ENCODE results near the gene CCL3. TPM values are rescaled to one million over a fixed set of nuclear protein-coding genes. Genes with fewer than 3 reads are reported as not detected.
"Not testable (repeated sequence)": the region's sequence is repeated elsewhere in the genome, so short reads cannot be mapped to it uniquely, and the experiment has no call there.

CCL3 gene
- total RNA-seq, 1 experiment from 2014 or later: 1.1 TPM

GRCh38 chr17:36114971-36115648 is 25.2 kb upstream of the CCL3 start:
- H3K27ac ChIP-seq (ENCODE audit: low read length); H3K4me3 ChIP-seq (ENCODE audit: low read depth in 2 of 2, low read length in 2 of 2); H3K36me3 ChIP-seq (ENCODE audit: control insufficient read depth, insufficient read depth, low read length); CTCF ChIA-PET; intact Hi-C loops (cut with micrococcal nuclease; ENCODE audit: unreplicated experiment); ATAC-seq; BruUV-seq (replicated peaks); POLR2A ChIA-PET; H3K4me1 ChIP-seq (ENCODE audit: control insufficient read depth, insufficient read depth, low read length); H3K27me3 ChIP-seq (ENCODE audit: control insufficient read depth, insufficient read depth, low read length); in situ Hi-C loops (cut with HindIII; ENCODE audit: low pct_unique_long_range_greater_than_20kb, low sequenced_read_pairs); DNase-seq (ENCODE audit: low read depth, low spot score); H3K9me3 ChIP-seq (ENCODE audit: control insufficient read depth, insufficient read depth, low read depth, low read length): not testable (repeated sequence)

DNA sequence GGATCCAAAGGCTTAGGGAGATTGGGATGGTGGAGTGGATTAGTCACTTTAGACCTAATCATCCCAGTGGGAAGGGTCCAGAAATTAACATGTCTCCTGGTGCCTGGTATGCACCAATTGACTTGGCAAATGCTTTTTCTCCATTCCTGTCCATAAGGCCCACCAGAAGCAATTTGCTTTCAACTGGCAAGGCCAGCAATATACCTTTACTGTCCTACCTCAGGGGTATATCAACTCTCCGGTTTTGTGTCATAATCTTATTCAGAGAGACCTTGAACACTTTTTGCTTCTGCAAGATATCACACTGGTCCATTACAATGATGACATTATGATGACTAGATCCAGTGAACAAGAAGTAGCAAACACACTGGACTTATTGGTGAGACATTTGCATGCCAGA is 23.2 kb upstream of the CCL3 start:
- intact Hi-C loops (cut with micrococcal nuclease; ENCODE audit: unreplicated experiment); CTCF ChIA-PET; in situ Hi-C loops (cut with HindIII; ENCODE audit: low pct_unique_long_range_greater_than_20kb, low sequenced_read_pairs); H3K27me3 ChIP-seq (ENCODE audit: control insufficient read depth, insufficient read depth, low read length); H3K27ac ChIP-seq (ENCODE audit: low read length); DNase-seq (ENCODE audit: low read depth, low spot score); H3K9me3 ChIP-seq (ENCODE audit: control insufficient read depth, insufficient read depth, low read depth, low read length); H3K4me1 ChIP-seq (ENCODE audit: control insufficient read depth, insufficient read depth, low read length); ATAC-seq; H3K36me3 ChIP-seq (ENCODE audit: control insufficient read depth, insufficient read depth, low read length); H3K4me3 ChIP-seq (ENCODE audit: low read depth in 2 of 2, low read length in 2 of 2); BruUV-seq (replicated peaks); POLR2A ChIA-PET: not testable (repeated sequence)

- no TSS peak for BruUV-seq (replicated peaks)
- TF ChIP-seq SIN3A (IDR thresholded peaks at IDR 0.05; ENCODE audit: borderline replicate concordance, insufficient read depth, low read depth, low read length) (no peak), TCF7L2 (IDR thresholded peaks at IDR 0.05; ENCODE audit: low read depth, low read length) (no peak)
- TF ChIP-seq, protein P1, sequence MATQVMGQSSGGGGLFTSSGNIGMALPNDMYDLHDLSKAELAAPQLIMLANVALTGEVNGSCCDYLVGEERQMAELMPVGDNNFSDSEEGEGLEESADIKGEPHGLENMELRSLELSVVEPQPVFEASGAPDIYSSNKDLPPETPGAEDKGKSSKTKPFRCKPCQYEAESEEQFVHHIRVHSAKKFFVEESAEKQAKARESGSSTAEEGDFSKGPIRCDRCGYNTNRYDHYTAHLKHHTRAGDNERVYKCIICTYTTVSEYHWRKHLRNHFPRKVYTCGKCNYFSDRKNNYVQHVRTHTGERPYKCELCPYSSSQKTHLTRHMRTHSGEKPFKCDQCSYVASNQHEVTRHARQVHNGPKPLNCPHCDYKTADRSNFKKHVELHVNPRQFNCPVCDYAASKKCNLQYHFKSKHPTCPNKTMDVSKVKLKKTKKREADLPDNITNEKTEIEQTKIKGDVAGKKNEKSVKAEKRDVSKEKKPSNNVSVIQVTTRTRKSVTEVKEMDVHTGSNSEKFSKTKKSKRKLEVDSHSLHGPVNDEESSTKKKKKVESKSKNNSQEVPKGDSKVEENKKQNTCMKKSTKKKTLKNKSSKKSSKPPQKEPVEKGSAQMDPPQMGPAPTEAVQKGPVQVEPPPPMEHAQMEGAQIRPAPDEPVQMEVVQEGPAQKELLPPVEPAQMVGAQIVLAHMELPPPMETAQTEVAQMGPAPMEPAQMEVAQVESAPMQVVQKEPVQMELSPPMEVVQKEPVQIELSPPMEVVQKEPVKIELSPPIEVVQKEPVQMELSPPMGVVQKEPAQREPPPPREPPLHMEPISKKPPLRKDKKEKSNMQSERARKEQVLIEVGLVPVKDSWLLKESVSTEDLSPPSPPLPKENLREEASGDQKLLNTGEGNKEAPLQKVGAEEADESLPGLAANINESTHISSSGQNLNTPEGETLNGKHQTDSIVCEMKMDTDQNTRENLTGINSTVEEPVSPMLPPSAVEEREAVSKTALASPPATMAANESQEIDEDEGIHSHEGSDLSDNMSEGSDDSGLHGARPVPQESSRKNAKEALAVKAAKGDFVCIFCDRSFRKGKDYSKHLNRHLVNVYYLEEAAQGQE (IDR thresholded peaks at IDR 0.05; ENCODE audit: insufficient read depth in 1 of 2, low read depth in 2 of 2, low read length in 1 of 2): no peak
- Histone ChIP-seq H3K9me3 (ENCODE audit: control insufficient read depth, insufficient read depth, low read depth, low read length) (no peaks in the 10 kb centered on the region), H3K27me3 (ENCODE audit: control insufficient read depth, insufficient read depth, low read length) (no peaks in the 10 kb centered on the region), H3K36me3 (ENCODE audit: control insufficient read depth, insufficient read depth, low read length) (no peaks in the 10 kb centered on the region), H3K27ac (ENCODE audit: low read length) (no peak overlapping the region), H3K4me1 (ENCODE audit: control insufficient read depth, insufficient read depth, low read length) (no peaks in the 10 kb centered on the region), H3K4me3 (ENCODE audit: low read depth in 2 of 2, low read length in 2 of 2) (no peak overlapping the region)
- CTCF ChIA-PET: no interaction called here
- DNase-seq (ENCODE audit: low read depth, low spot score) (no peak), ATAC-seq (no peak)
- intact Hi-C loops (cut with micrococcal nuclease; ENCODE audit: unreplicated experiment) (no loop called here), in situ Hi-C loops (cut with HindIII; ENCODE audit: low pct_unique_long_range_greater_than_20kb, low sequenced_read_pairs) (no loop called here)
- POLR2A ChIA-PET: no interaction called here
Measured at GRCh38 chr17:36112572-36112971, 22.6 kb upstream of the CCL3 start.

DNA sequence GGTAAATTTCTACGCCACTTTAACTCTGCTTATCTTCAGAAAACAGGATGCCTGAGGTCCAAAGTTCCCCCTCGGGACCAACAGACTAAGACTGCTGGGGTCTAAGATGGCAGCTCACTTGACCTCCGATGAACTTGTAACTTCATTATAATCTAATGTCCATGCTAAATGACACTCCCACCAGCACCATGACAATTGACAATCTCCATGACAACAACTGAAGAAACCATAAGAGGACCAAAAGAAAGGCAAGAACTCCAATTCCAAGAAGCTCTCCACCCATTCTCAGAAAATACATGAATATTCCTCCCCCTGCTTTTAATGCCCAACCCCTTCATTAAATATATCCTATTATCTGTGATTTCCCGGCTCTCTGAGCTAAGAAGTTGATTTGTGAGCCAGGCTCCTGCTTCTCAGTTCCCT is 21.1 kb upstream of the CCL3 start:
- no peak overlapping the region for H3K4me3 ChIP-seq (ENCODE audit: low read depth in 2 of 2, low read length in 2 of 2)
- no peak for TF ChIP-seq CTCF (IDR thresholded peaks at IDR 0.05)
- no peak for TF ChIP-seq SIN3A (IDR thresholded peaks at IDR 0.05; ENCODE audit: borderline replicate concordance, insufficient read depth, low read depth, low read length)
- TF ChIP-seq, protein P1 (IDR thresholded peaks at IDR 0.05; ENCODE audit: insufficient read depth in 1 of 2, low read depth in 2 of 2, low read length in 1 of 2): no peak
- TF ChIP-seq POLR2AphosphoS5 (IDR thresholded peaks at IDR 0.05; ENCODE audit: low read depth, low read length): no peak
- no peak for TF ChIP-seq TCF7L2 (IDR thresholded peaks at IDR 0.05; ENCODE audit: low read depth, low read length)
- ChIA-PET POLR2A (interaction anchor here (0.6 kb wide), 1 partner anchor 180 kb away, joined by 3 read pairs; no protein-coding TSS in a partner anchor), CTCF (no interaction called here)
- no TSS peak for BruUV-seq (replicated peaks)
- no peaks in the 10 kb centered on the region for H3K36me3 ChIP-seq (ENCODE audit: control insufficient read depth, insufficient read depth, low read length)
- H3K4me1 ChIP-seq (ENCODE audit: control insufficient read depth, insufficient read depth, low read length): no peaks in the 10 kb centered on the region
- intact Hi-C loops (cut with micrococcal nuclease; ENCODE audit: unreplicated experiment) (no loop called here), in situ Hi-C loops (cut with HindIII; ENCODE audit: low pct_unique_long_range_greater_than_20kb, low sequenced_read_pairs) (no loop called here)
- peaks cover under 1% of the 10 kb centered on the region; the same call in 1 of the 2 replicates for H3K27me3 ChIP-seq (ENCODE audit: control insufficient read depth, insufficient read depth, low read length)
- no peak for DNase-seq (ENCODE audit: low read depth, low spot score)
- no peak for ATAC-seq
- no peak overlapping the region for H3K27ac ChIP-seq (ENCODE audit: low read length)
- no peaks in the 10 kb centered on the region for H3K9me3 ChIP-seq (ENCODE audit: control insufficient read depth, insufficient read depth, low read depth, low read length)

Data from Panc1 (cell line).